COLO668 (cell line): ENCODE results near the gene ST8SIA6.

Experiments used
- DNase-seq: peaks from one replicate; lab custom pipeline; 2025; ENCODE audit not compliant: unreplicated experiment; lab: John Stamatoyannopoulos, UW

The ST8SIA6 gene

DNA sequence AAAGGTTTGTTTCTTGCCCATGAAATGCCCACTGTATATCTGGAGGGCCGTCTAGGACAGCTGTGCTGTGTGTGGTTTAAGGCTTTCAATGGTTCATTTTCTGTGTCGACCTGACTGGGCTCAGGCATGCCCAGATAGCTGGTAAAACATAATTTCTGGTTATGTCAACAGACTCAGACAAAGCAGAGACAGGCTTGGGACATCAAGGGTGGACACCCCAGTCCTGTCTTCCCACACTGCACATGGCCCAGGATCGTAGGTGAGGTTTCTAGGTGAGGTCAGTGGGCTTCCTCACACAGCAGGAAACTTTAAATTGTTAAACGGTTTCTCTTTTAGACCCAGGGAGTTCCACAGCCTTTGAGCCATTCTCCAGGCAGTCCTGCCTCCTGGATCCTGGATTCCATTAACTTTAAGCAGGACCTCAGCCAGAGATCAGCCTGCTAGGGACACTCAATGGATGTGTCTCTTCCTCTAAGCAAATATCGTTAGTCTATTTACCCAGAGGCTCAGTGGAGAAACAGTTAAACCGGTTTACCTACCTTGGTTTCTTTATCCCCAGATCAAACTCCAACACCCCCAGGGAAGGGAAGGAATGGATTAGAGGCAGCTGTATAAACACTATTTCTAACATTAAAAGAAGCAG is 66.4 kb downstream of the ST8SIA6 start:
- DNase-seq = peak; percentile 60

GRCh38 chr10:17386616-17387075 is 67.7 kb downstream of the ST8SIA6 start:
- DNase-seq = peak; percentile 94

- no peak for DNase-seq
Observed at GRCh38 chr10:17386021-17386420, 68.4 kb downstream of the ST8SIA6 start.

GRCh38 chr10:17385066-17385465 is 69.3 kb downstream of the ST8SIA6 start:
- no peak for DNase-seq

DNA sequence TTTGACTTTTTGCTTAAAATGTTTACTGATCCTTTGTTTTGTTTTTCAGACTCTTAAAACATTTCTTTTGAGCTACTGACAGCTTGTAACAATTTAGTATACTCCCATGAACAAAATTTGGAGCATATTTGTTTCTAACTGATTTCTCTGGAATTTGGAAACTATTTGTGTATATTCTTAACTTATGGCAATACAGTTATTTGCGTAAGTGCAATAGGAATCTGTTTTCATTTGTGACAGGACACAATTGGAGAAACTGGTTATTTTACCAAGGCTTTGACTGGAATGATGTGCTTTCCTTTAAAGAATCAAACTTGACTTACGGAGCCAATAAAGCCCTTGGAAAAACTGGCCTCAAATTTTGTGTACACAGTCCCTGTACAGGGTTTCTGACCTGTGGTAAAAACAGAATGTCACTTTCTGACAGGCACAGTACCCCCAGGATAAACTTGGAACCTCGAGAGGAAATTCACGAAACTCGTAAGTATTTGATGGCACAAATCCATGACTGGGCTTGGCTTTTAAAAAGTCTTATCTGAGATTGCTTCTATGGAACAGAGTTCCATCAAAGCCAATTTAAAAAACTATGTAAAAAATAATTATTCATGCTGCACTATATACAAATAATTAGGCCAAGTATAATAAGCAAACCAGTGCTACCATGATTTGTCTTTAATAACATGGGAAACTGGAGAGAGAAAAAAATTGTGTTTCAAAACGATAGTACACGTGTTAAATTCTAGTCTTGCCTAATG is 70.4 kb downstream of the ST8SIA6 start:
- DNase-seq = no peak

DNA sequence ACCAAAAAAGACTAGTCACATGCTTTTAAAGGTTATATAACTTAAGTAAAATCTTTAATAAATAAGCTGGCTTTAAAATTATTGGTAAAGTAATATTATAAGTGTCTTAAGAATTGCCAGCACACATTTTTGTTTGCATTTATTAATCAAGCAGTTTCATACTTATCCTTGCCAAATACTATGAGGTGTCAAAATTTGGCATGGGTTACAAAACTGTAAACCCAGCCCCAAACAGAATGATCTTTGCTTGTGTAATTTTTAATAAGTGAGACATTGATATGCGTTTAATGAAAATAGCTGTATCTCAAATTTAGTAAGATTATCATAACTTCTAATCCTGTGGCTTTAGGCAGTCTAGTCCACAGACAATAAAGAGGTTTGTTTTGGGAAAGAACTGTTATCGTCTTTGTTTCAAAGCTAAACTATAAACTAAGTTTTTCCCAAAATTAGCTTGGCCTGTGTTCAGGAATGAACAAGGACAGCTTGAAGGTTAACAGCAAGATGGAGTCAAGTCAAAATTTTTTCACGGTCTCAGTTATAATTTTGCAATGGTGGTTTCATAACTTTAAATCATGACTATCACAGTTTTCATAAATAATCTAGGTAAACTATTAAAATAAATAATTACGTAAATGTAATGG is 72.8 kb downstream of the ST8SIA6 start:
- no peak for DNase-seq

GRCh38 chr10:17380888-17381287 is 73.5 kb downstream of the ST8SIA6 start:
- no peak for DNase-seq

GRCh38 chr10:17380016-17380415 is 74.4 kb downstream of the ST8SIA6 start:
- DNase-seq = no peak

GRCh38 chr10:17379151-17379690 is 75.2 kb downstream of the ST8SIA6 start:
- no peak for DNase-seq

- peak; percentile 18 for DNase-seq
Observed at GRCh38 chr10:17375936-17376584, 78.3 kb downstream of the ST8SIA6 start.

DNA sequence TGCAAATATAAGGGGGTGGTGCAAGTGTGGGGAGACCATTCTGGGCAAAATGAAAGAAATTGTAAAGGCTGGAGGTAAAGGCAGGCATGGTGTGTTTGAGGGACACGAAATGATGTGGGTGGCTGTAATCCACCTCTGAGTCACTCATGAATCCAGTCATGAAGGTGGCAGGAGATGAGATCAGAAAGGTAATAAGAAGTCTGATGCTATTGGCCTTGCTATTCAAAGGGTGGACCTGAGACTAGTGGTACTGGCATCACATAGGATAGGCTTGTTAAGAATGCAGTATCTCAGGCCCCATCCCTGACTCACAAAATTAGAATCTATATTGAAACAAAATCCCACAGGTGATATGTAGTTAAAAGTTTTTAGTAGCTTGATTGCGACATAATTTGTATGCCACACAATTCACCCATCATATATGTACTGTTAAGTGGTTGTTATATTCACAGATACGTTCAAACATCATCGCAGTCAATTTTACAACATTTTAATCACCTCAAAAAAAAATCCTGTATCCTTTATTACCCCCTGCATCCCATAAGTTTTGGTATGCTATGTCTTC is 85.6 kb downstream of the ST8SIA6 start:
- no peak for DNase-seq

GRCh38 chr10:17366705-17367104 is 87.7 kb downstream of the ST8SIA6 start:
- no peak for DNase-seq

- DNase-seq = no peak
Observed at GRCh38 chr10:17365402-17365801, 89.0 kb downstream of the ST8SIA6 start.

DNA sequence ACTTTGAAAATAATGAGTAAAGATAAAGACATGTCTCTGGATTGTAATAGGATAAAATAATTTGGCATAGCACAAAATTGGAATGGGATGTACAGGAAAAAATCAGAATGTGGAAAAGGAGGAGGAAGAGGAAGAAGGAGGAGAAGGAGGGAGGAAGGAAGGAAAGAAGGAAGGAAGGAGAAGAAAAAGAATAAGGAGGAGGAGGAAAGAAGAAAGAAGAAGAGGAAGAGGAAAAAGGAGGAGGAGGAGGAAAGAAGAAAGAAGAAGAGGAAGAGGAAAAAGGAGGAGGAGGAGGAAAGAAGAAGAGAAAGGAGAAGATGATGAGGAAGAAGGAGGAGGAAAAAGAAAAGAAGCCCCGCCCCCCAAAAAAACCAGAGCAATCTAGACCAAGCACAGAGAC is 95.9 kb downstream of the ST8SIA6 start:
- no peak for DNase-seq

DNA sequence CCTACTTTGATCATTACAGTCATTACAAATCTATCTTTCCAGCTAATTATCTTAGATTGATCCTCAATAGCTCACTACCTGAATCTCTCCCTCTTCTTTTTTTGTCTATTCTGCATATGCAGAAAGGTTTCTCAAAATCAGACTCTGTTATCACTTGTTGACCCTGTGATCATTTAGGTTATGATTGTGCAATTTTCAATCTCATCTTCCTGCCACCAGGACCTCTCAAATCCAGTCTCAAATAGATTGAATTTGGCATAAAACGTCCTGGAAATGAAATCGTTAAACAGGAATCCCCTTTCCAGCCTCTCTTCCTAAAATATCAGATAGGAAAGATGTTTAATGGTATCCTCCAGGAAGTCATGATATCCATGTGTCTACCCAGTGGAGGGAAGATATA is 96.6 kb downstream of the ST8SIA6 start:
- no peak for DNase-seq

GRCh38 chr10:17356820-17357219 is 97.6 kb downstream of the ST8SIA6 start:
- DNase-seq = no peak

GRCh38 chr10:17354781-17355180 is 99.6 kb downstream of the ST8SIA6 start:
- DNase-seq = no peak

DNA sequence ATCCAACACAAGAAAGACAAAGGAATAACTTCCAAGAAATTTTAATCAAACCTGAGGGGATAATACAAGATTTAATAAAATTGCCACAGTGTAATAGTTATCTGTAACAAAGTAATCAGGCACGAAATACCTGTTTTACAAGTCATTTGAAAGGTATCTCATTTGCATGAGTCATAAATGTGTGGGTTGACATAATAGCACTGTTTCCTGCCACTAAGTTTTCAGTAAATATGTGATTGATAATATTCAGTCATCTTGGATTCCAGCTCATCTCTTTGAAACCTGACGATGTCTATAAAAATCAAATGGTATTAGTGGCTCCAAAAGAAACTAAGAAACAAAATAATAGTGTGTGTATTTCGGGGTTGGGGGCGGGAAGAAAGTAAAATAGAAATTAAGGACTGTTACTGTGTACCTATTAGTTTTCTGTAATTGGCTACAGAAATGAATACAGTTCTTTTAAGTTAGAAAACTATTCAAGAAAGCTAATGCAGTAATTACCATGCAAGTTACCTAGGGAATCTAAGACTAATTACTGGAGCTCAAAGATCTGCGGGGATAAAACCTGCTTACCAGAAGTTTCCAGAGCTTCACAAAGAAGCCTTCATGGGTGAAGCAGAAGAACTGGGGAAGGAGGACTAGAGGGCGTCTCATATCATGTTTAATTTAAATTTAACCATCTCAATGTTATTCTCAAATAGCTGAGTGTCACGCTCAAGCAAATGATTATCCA is 100.7 kb downstream of the ST8SIA6 start:
- no peak for DNase-seq

DNA sequence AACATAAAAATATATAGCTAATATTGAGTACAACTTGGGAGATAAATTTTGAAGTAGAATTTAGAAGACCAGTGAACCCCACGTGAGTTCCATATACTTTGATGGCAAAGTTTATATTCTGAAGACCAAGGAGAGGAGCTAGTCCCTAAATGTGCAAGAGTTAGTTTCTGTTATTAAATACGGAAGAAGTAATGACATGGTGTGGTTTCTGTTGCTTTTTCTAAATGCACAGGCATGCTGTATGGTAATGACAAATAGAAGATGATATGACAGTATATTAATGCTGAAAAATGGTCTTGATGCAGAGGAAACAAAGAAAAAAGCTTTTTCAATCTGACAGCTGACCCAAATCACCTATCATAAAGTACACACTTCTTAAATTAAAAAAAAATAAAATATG is 101.8 kb downstream of the ST8SIA6 start:
- DNase-seq = no peak

DNA sequence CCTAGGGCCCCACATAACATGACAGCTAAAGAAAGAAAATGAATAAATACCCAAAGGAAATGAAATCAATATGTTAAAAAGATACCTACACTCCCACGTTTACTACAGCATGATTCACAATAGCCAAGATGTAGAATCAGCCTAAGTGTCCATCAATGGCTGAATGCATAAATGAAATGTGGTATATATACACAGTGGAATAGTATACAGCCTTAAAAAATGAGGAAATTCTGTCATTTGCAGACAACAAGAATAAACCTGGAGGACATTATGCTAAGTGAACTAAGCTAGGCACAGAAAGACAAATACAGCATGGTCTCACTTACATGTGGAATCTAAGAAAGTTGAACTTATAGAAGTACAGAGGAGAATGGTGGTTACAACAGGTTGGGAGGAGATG is 102.9 kb downstream of the ST8SIA6 start:
- DNase-seq = no peak
